Mesodermal cell (in vitro differentiated cells): ENCODE measurements around the gene P2RX6.

ENCODE experiments used
- H3K27ac ChIP-seq: 2 replicates; pipeline ENCODE4 v1.7.0; 2013; ENCODE audit warnings: mild to moderate bottlenecking, low read depth, low read length, moderate library complexity; ENCODE audit not compliant: severe bottlenecking
- H3K36me3 ChIP-seq: 2 replicates; pipeline ENCODE4 v1.7.1; 2013; ENCODE audit warnings: mild to moderate bottlenecking, low read length, moderate library complexity; ENCODE audit not compliant: control insufficient read depth, insufficient read depth
- H3K4me1 ChIP-seq: one replicate; pipeline ENCODE4 v1.7.1; 2013; ENCODE audit warnings: mild to moderate bottlenecking, low read length; ENCODE audit not compliant: insufficient read depth, control insufficient read depth, poor library complexity, severe bottlenecking
- H3K4me3 ChIP-seq: 2 replicates; pipeline ENCODE4 v1.7.0; 2013; ENCODE audit warnings: low read length, control low read depth, mild to moderate bottlenecking; ENCODE audit not compliant: insufficient read depth, poor library complexity, severe bottlenecking; ENCODE audit errors: extremely low read depth
- H3K9me3 ChIP-seq: 2 replicates; pipeline ENCODE4 v1.7.1; 2013; ENCODE audit warnings: mild to moderate bottlenecking, low read length, moderate library complexity; ENCODE audit not compliant: control insufficient read depth
- WGBS, 2 experiments: methylation state at CpG; one replicate each; pipeline ENCODE4 v1.1.5; 2013; ENCODE audit warnings: missing lambda C conversion rate in 2 of 2; ENCODE audit not compliant: insufficient coverage in 2 of 2; 5-methylcytosine and 5-hydroxymethylcytosine counted together

P2RX6 gene

DNA sequence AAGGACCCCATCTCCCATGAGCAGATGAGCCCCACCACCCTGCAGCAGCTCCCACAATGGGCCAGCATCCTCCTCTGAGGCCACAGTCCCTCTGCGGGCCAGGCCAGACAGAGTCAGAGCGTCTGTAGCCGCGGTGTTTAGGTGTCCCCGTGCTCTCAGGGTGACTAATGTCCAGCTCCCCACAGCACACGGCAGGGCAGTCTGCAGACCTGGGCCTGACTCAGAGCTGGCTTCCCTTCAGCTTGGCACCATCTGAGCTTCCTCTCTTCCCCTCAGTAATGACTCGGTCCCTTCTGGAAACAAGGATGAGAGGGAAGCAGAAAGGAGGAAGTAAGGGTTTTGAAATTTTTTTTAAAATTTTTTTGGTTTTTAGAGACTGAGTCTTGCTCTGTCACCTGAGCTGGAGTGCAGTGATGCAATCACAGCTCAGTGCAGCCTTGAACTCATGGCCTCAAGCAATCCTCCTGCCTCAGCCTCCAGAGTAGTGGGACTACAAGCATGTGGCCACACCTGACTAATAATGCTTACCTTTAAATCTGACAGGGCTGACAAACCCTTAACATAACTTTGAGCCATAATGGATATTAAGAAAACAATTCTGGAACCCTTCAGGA lies 59.2 kb downstream of the P2RX6 start:
- H3K4me1 ChIP-seq: peaks cover 6% of the 10 kb centered on the region
- H3K9me3 ChIP-seq: no peaks in the 10 kb centered on the region
- 73 to 75% methylated on average over 5 to 6 of the region's 7 CpGs for WGBS, 2 experiments
- no peaks in the 10 kb centered on the region for H3K36me3 ChIP-seq
- no peak overlapping the region for H3K27ac ChIP-seq
- H3K4me3 ChIP-seq: no peak overlapping the region

GRCh38 chr22:21075516-21076138 lies 60.7 kb downstream of the P2RX6 start:
- WGBS, 2 experiments: 93 to 96% methylated on average over 9 to 10 of the region's 14 CpGs

DNA sequence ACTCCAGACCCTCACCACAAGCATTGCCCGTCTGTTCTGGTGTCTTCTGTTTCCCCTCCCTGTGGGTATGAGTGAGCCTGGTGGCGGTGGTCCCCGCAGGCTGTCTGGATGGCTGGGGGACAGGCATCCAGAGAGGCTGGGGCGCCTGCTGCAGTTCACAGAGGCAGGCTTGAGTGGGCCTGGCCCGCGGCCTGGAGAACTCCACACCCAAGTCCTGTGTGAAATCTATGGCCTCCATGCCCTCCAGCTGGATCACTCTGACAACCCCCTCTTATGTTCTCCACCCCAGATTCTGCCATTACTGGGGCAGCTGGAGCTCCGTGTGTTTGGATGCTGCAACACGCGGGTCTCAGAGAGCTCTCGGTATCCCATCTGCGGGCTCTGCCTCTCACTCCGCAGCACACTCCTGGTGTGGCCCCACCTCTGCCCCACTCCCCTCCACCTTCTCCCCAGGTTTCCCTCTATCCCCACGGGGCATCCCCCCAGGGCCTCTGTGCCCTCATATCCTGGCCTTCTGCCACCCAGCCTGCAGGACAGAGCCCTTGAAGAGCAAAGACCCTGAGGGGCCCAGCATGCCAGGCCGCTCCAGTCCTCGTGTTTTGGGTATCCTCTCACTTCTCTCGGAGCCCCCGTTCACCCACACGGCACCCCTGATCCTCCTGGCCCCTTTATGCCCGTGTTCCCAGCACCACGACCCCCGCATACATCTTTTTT lies 62.1 kb downstream of the P2RX6 start:
- Histone ChIP-seq H3K4me3 (no peak overlapping the region), H3K9me3 (no peaks in the 10 kb centered on the region), H3K36me3 (no peaks in the 10 kb centered on the region), H3K4me1 (peaks cover 6% of the 10 kb centered on the region), H3K27ac (no peak overlapping the region)
- 92 to 93% methylated on average over 15 to 17 of the region's 21 CpGs for WGBS, 2 experiments

More at GRCh38 chr22:21075516-21076138, 60.7 kb downstream of the P2RX6 start:
- no peak overlapping the region for H3K4me3 ChIP-seq
- H3K27ac ChIP-seq: no peak overlapping the region
- H3K4me1 ChIP-seq: peaks cover 6% of the 10 kb centered on the region
- H3K9me3 ChIP-seq: no peaks in the 10 kb centered on the region
- H3K36me3 ChIP-seq: no peaks in the 10 kb centered on the region
